Heart right ventricle (tissue), 16 donors: Measurements from ENCODE around the gene SLC13A5. TPM values are rescaled to one million over a fixed set of nuclear protein-coding genes. Genes with fewer than 3 reads are reported as not detected.
"Not testable (repeated sequence)": the region's sequence is repeated elsewhere in the genome, so short reads cannot be mapped to it uniquely, and the experiment has no call there.

Source experiments
- ATAC-seq, 8 donors: fragments of 200-7000 bp; cut with Tn5 transposase; one replicate each; pipeline ENCODE4 v1.9.1; 2020; ENCODE audit warnings: mild to moderate bottlenecking in 8 of 8, moderate library complexity in 8 of 8, moderate number of reproducible peaks in 1 of 8
- DNase-seq, 2 donors: peaks; one replicate each; pipeline ENCODE4 v3.0.0-alpha.2; 2020
- H3K27ac ChIP-seq, 10 donors: fragments of 200-600 bp; sonication (generic) in 2 of 10; one replicate each; pipeline versions ENCODE4 v1.5.0 to v1.8.0; 2020 to 2022; ENCODE audit warnings: mild to moderate bottlenecking in 3 of 10
- H3K27me3 ChIP-seq, 7 donors: fragments of 200-600 bp; one replicate each; pipeline ENCODE4 v1.8.0; 2021 to 2022; ENCODE audit warnings: mild to moderate bottlenecking in 2 of 7
- H3K36me3 ChIP-seq, 9 donors: fragments of 200-600 bp; sonication (generic) in 1 of 9; one replicate each; pipeline versions ENCODE4 v1.5.0 to v1.8.0; 2020 to 2022; ENCODE audit warnings: mild to moderate bottlenecking in 2 of 9
- H3K4me1 ChIP-seq, 9 donors: fragments of 200-600 bp; sonication (generic) in 1 of 9; one replicate each; pipeline versions ENCODE4 v1.5.0 to v1.8.0; 2020 to 2022; ENCODE audit warnings: mild to moderate bottlenecking in 4 of 9
- H3K4me3 ChIP-seq, 10 donors: fragments of 200-600 bp; sonication (generic) in 2 of 10; one replicate each; pipeline versions ENCODE4 v1.5.0 to v1.8.0; 2020 to 2022; ENCODE audit warnings: mild to moderate bottlenecking in 7 of 10, moderate library complexity in 2 of 10
- H3K9me3 ChIP-seq, 11 donors: fragments of 200-600 bp in 10 of 11; sonication (generic) in 2 of 11; one replicate each; pipeline versions ENCODE4 v1.5.0 to v1.8.0; 2013 to 2022; ENCODE audit warnings: mild to moderate bottlenecking in 2 of 11, control low read depth in 1 of 11, moderate library complexity in 1 of 11
- WGBS, 2 donors: extraction: QIAGEN DNeasy Blood & Tissue Kit; methylation state at CpG; one replicate each; pipeline ENCODE4 v1.1.7; 2013; ENCODE audit warnings: inconsistent platforms in 1 of 2; 5-methylcytosine and 5-hydroxymethylcytosine counted together
- intact Hi-C, 10 donors: fragments of 100-400 bp; cut with DNase I; formaldehyde crosslinking; loops; one replicate each; pipeline versions ENCODE4 v1.11.1 to v1.14.2; 2022
- polyA plus RNA-seq, 2 donors: library from polyadenylated mRNA; stranded (reverse); fragments of 200-250 nt; gene quantifications; one replicate each; pipeline ENCODE4 v1.2.3, GENCODE V29; 2013
- total RNA-seq, 10 donors: library from RNA; stranded (reverse); fragmentation: NEBNext Ultra II Directional in 3 of 10; extraction: Animal tissue kit (Norgen Biotek cat#: 25700) in 3 of 10; gene quantifications; one replicate each; pipeline versions ENCODE4 v1.2.1 to v1.2.4, GENCODE V29; 2021 to 2023
- TF ChIP-seq, protein P1 (sequence below), 9 donors: fragments of 200-600 bp; sonication (generic) in 2 of 9; IDR thresholded peaks; one replicate each; pipeline versions ENCODE4 v1.5.0 to v1.8.0; 2021 to 2022; ENCODE audit warnings: antibody characterized with exemption in 9 of 9, mild to moderate bottlenecking in 5 of 9, moderate library complexity in 1 of 9
- donor health status: Arrhythmogenic right ventricular cardiomyopathy.
- donor health status: ischemic (EF 13 %, LVEDD 7.1; RV severe dilation, severe dysfunction).
- donor health status: healthy with polysubstance abuse.
- donor health status: DM: no; HTN: yes; CAD: no.
- donor health status: DM: no; HTN: no; CAD: no.
- donor health status: ischemic (EF 25% LVEDD 6.9; RV normal size, moderate dysfunction).
- donor health status: ischemic (EF 25% LVEDD 5.7; RV mildly dilated, moderate dysfunction).
- donor health status: healthy.
- donor health status: DM: yes; HTN: yes; CAD: no.
- donor health status: Ischemic cardiomyopathy.
- donor health status: ischemic (EF 35%, LVEDD 5.7; RV mildly dilated, moderate dysfunction).
- donor health status: nonischemic (EF 11% LVEDD 7.7; RV severe dilation, severe dysfunction).
- donor health status: DM: yes; HTN: yes; CAD: no.
- donor health status: PGD.
- donor health status: ischemic (EF 29% LVEDD 5.4; RV normal size, mild dysfunction).
- donor health status: nonischemic (EF 23%, LVEDD 6.1; RV moderate dilation, normal function).

SLC13A5 gene
- total and polyA plus RNA-seq, 12 donors, result 0.03 to 0.36 (median 0.17) TPM; not detected in 9

GRCh38 chr17:6666557-6666956 lies 46.6 kb downstream of the SLC13A5 start:
- WGBS, 2 donors, result 93 to 94% methylated on average over 6 of the region's 6 CpGs
- ATAC-seq, result no peak
- intact Hi-C loops, result loop anchor here (2.0 to 10.0 kb wide), 14 partner anchors 62 to 348 kb away; partner anchors contain the start of genes XAF1 (in 3 of the 10), TEKT1 (in 2 of the 10), ALOX12 (in 1 of the 10) and RNASEK (in 1 of the 10)
- peaks cover 0 to 6% (median 0%) of the 10 kb centered on the region in 9 donors for H3K4me1 ChIP-seq
- no peak overlapping the region for H3K27ac ChIP-seq
- no peaks in the 10 kb centered on the region for H3K9me3 ChIP-seq
- no peak for DNase-seq
- H3K36me3 ChIP-seq, result no peaks in the 10 kb centered on the region
- TF ChIP-seq, protein P1, sequence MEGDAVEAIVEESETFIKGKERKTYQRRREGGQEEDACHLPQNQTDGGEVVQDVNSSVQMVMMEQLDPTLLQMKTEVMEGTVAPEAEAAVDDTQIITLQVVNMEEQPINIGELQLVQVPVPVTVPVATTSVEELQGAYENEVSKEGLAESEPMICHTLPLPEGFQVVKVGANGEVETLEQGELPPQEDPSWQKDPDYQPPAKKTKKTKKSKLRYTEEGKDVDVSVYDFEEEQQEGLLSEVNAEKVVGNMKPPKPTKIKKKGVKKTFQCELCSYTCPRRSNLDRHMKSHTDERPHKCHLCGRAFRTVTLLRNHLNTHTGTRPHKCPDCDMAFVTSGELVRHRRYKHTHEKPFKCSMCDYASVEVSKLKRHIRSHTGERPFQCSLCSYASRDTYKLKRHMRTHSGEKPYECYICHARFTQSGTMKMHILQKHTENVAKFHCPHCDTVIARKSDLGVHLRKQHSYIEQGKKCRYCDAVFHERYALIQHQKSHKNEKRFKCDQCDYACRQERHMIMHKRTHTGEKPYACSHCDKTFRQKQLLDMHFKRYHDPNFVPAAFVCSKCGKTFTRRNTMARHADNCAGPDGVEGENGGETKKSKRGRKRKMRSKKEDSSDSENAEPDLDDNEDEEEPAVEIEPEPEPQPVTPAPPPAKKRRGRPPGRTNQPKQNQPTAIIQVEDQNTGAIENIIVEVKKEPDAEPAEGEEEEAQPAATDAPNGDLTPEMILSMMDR (IDR thresholded peaks at IDR 0.05), result no peak
- H3K4me3 ChIP-seq, result no peak overlapping the region
- H3K27me3 ChIP-seq, result peaks cover 0 to 52% (median 29%) of the 10 kb centered on the region in 7 donors

DNA sequence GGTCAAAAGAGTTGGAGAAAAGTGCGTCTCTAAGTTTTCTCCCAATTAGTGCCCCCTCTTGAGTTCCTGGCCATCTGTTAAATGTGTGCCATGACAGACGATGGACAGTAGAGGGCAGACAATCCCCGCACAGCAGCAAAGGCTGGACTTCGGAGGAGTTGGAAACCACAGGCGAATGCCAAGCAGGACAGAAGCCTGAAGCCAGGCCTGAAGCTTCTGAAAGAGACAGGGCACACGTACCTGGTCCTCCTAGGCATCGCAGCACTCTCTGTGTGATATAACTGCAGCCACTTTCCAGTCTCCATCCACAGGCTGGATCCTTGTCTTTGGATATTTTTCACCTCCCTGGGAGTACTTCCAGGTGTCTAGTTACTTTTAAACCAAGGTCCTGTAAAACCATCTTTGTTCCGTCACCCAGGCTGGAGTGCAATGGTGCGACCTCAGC lies 47.1 kb downstream of the SLC13A5 start:
- H3K4me3 ChIP-seq, result no peak overlapping the region
- ATAC-seq (peak; percentile 85 to 95 (median 92)), DNase-seq (peak; percentile 54 to 75)
- TF ChIP-seq, protein P1 (IDR thresholded peaks at IDR 0.05), result peak; percentile 85 to 95 (median 92)
- H3K4me1 ChIP-seq, result peaks cover 0 to 10% (median 0%) of the 10 kb centered on the region in 9 donors
- peaks cover 0 to 51% (median 27%) of the 10 kb centered on the region in 7 donors for H3K27me3 ChIP-seq
- H3K9me3 ChIP-seq, result no peaks in the 10 kb centered on the region
- 17 to 19% methylated on average over 9 of the region's 9 CpGs for WGBS, 2 donors
- H3K27ac ChIP-seq, result no peak overlapping the region
- intact Hi-C loops, result loop anchor here (2.0 to 10.0 kb wide), 14 partner anchors 61 to 349 kb away; partner anchors contain the start of genes XAF1 (in 3 of the 10), TEKT1 (in 2 of the 10), ALOX12 (in 1 of the 10) and RNASEK (in 1 of the 10)
- no peaks in the 10 kb centered on the region for H3K36me3 ChIP-seq

- H3K9me3 ChIP-seq, H3K36me3 ChIP-seq, DNase-seq, H3K4me3 ChIP-seq, H3K27ac ChIP-seq, ATAC-seq: not testable (repeated sequence)
- intact Hi-C loops, result loop anchor here (5.0 to 10.0 kb wide), 8 partner anchors 58 to 352 kb away; partner anchors contain the start of genes XAF1 (in 3 of the 10), RNASEK (in 1 of the 10) and TEKT1 (in 1 of the 10)
- WGBS, 2 donors, result 94 to 96% methylated on average over 14 of the region's 14 CpGs
- peaks cover 0 to 23% (median 0%) of the 10 kb centered on the region in 9 donors for H3K4me1 ChIP-seq
- H3K27me3 ChIP-seq, result peaks cover 0 to 47% (median 29%) of the 10 kb centered on the region in 7 donors
These were observed 50.0 kb downstream of the SLC13A5 start for GRCh38 chr17:6663200-6663599.

DNA sequence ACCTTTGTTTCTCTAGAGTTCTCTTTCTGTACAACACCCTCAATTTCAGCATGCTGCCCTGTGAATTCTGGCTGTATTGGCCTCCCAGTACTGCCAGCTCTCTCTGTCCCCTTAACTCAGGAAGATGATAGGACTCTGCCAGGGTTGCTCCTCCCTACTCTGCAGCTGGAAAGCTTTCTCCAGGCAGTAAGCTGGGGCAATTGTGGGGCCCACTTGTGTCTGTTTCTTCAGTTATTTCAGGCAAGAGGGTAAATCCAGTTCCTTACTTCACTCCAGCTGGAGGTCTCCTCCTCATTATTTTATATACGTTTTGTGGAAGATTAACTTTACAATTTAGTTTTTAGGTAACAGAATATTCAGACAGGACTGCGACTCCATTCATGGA lies 51.7 kb downstream of the SLC13A5 start:
- H3K27me3 ChIP-seq, result peaks cover 0 to 57% (median 38%) of the 10 kb centered on the region in 7 donors

More for the DNA sequence above, 51.7 kb downstream of the SLC13A5 start:
- H3K27ac ChIP-seq, result no peak overlapping the region
- 81% methylated on average over 2 of the region's 2 CpGs for WGBS, 2 donors
- intact Hi-C loops, result loop anchor here (5.0 to 10.0 kb wide), 8 partner anchors 57 to 353 kb away; partner anchors contain the start of genes XAF1 (in 3 of the 10), RNASEK (in 1 of the 10) and TEKT1 (in 1 of the 10)
- TF ChIP-seq, protein P1 (IDR thresholded peaks at IDR 0.05), result no peak
- no peak for DNase-seq
- ATAC-seq, result no peak
- no peaks in the 10 kb centered on the region for H3K36me3 ChIP-seq
- no peak overlapping the region for H3K4me3 ChIP-seq
- peaks cover 0 to 23% (median 0%) of the 10 kb centered on the region in 9 donors for H3K4me1 ChIP-seq
- H3K9me3 ChIP-seq, result no peaks in the 10 kb centered on the region
